ENCODE data around the gene CNR1.

The CNR1 gene

GRCh38 chr6:88145298-88145963 lies 20.7 kb downstream of the CNR1 start:
- Histone ChIP-seq H3K4me3 (ENCODE audit: low read depth in 1 of 5, low read length in 5 of 5) (no peak overlapping the region), H3K4me1 (ENCODE audit: control insufficient read depth in 5 of 5, insufficient read depth in 5 of 5, low read length in 5 of 5) (no peaks in the 10 kb centered on the region), H3K9me3 (ENCODE audit: control insufficient read depth in 5 of 5, low read length in 5 of 5) (no peaks in the 10 kb centered on the region), H3K27me3 (ENCODE audit: control insufficient read depth in 5 of 5, insufficient read depth in 4 of 5, low read length in 5 of 5) (no peaks in the 10 kb centered on the region), H3K36me3 (ENCODE audit: control insufficient read depth in 5 of 5, insufficient read depth in 5 of 5, low read length in 5 of 5) (peaks cover 0 to 2% (median 0%) of the 10 kb centered on the region in 5 donors), H3K9ac (ENCODE audit: low read length in 5 of 5) (no peak overlapping the region), H3K27ac (ENCODE audit: low read depth, low read length) (no peak overlapping the region)

GRCh38 chr6:88144637-88145297 lies 21.4 kb downstream of the CNR1 start:
- Histone ChIP-seq H3K9me3 (ENCODE audit: control insufficient read depth in 5 of 5, low read length in 5 of 5) (no peaks in the 10 kb centered on the region), H3K27ac (ENCODE audit: low read depth, low read length) (no peak overlapping the region), H3K4me3 (ENCODE audit: low read depth in 1 of 5, low read length in 5 of 5) (no peak overlapping the region), H3K27me3 (ENCODE audit: control insufficient read depth in 5 of 5, insufficient read depth in 4 of 5, low read length in 5 of 5) (no peaks in the 10 kb centered on the region), H3K4me1 (ENCODE audit: control insufficient read depth in 5 of 5, insufficient read depth in 5 of 5, low read length in 5 of 5) (no peaks in the 10 kb centered on the region), H3K36me3 (ENCODE audit: control insufficient read depth in 5 of 5, insufficient read depth in 5 of 5, low read length in 5 of 5) (peaks cover 0 to 2% (median 0%) of the 10 kb centered on the region in 5 donors), H3K9ac (ENCODE audit: low read length in 5 of 5) (no peak overlapping the region)

GRCh38 chr6:88143421-88144157 lies 22.6 kb downstream of the CNR1 start:
- Histone ChIP-seq H3K9me3 (ENCODE audit: control insufficient read depth in 5 of 5, low read length in 5 of 5) (no peaks in the 10 kb centered on the region), H3K9ac (ENCODE audit: low read length in 5 of 5) (no peak overlapping the region), H3K27ac (ENCODE audit: low read depth, low read length) (no peak overlapping the region), H3K36me3 (ENCODE audit: control insufficient read depth in 5 of 5, insufficient read depth in 5 of 5, low read length in 5 of 5) (peaks cover 0 to 2% (median 0%) of the 10 kb centered on the region in 5 donors), H3K4me1 (ENCODE audit: control insufficient read depth in 5 of 5, insufficient read depth in 5 of 5, low read length in 5 of 5) (no peaks in the 10 kb centered on the region), H3K27me3 (ENCODE audit: control insufficient read depth in 5 of 5, insufficient read depth in 4 of 5, low read length in 5 of 5) (no peaks in the 10 kb centered on the region), H3K4me3 (ENCODE audit: low read depth in 1 of 5, low read length in 5 of 5) (no peak overlapping the region)

- Histone ChIP-seq H3K36me3 (ENCODE audit: control insufficient read depth in 5 of 5, insufficient read depth in 5 of 5, low read length in 5 of 5) (peaks cover 0 to 2% (median 0%) of the 10 kb centered on the region in 5 donors), H3K9ac (ENCODE audit: low read length in 5 of 5) (no peak overlapping the region), H3K27ac (ENCODE audit: low read depth, low read length) (no peak overlapping the region), H3K4me3 (ENCODE audit: low read depth in 1 of 5, low read length in 5 of 5) (no peak overlapping the region), H3K27me3 (ENCODE audit: control insufficient read depth in 5 of 5, insufficient read depth in 4 of 5, low read length in 5 of 5) (no peaks in the 10 kb centered on the region), H3K4me1 (ENCODE audit: control insufficient read depth in 5 of 5, insufficient read depth in 5 of 5, low read length in 5 of 5) (no peaks in the 10 kb centered on the region), H3K9me3 (ENCODE audit: control insufficient read depth in 5 of 5, low read length in 5 of 5) (no peaks in the 10 kb centered on the region)
Measured at GRCh38 chr6:88142297-88142668, 23.9 kb downstream of the CNR1 start.

- Histone ChIP-seq H3K9me3 (ENCODE audit: control insufficient read depth in 5 of 5, low read length in 5 of 5) (no peaks in the 10 kb centered on the region), H3K9ac (ENCODE audit: low read length in 5 of 5) (no peak overlapping the region), H3K36me3 (ENCODE audit: control insufficient read depth in 5 of 5, insufficient read depth in 5 of 5, low read length in 5 of 5) (peaks cover 0 to 2% (median 0%) of the 10 kb centered on the region in 5 donors), H3K4me1 (ENCODE audit: control insufficient read depth in 5 of 5, insufficient read depth in 5 of 5, low read length in 5 of 5) (no peaks in the 10 kb centered on the region), H3K27ac (ENCODE audit: low read depth, low read length) (no peak overlapping the region), H3K27me3 (ENCODE audit: control insufficient read depth in 5 of 5, insufficient read depth in 4 of 5, low read length in 5 of 5) (no peaks in the 10 kb centered on the region), H3K4me3 (ENCODE audit: low read depth in 1 of 5, low read length in 5 of 5) (no peak overlapping the region)
Measured at GRCh38 chr6:88141561-88142296, 24.4 kb downstream of the CNR1 start.

GRCh38 chr6:88137915-88138314 lies 28.2 kb downstream of the CNR1 start:
- H3K9me3 ChIP-seq (ENCODE audit: control insufficient read depth in 5 of 5, low read length in 5 of 5): no peaks in the 10 kb centered on the region
- no peaks in the 10 kb centered on the region for H3K4me1 ChIP-seq (ENCODE audit: control insufficient read depth in 5 of 5, insufficient read depth in 5 of 5, low read length in 5 of 5)
- H3K27ac ChIP-seq (ENCODE audit: low read depth, low read length): no peak overlapping the region
- no peak overlapping the region for H3K4me3 ChIP-seq (ENCODE audit: low read depth in 1 of 5, low read length in 5 of 5)
- H3K9ac ChIP-seq (ENCODE audit: low read length in 5 of 5): no peak overlapping the region
- no peaks in the 10 kb centered on the region for H3K27me3 ChIP-seq (ENCODE audit: control insufficient read depth in 5 of 5, insufficient read depth in 4 of 5, low read length in 5 of 5)
- peaks cover 0 to 2% (median 0%) of the 10 kb centered on the region in 5 donors for H3K36me3 ChIP-seq (ENCODE audit: control insufficient read depth in 5 of 5, insufficient read depth in 5 of 5, low read length in 5 of 5)

- Histone ChIP-seq H3K4me1 (ENCODE audit: control insufficient read depth in 5 of 5, insufficient read depth in 5 of 5, low read length in 5 of 5) (no peaks in the 10 kb centered on the region), H3K4me3 (ENCODE audit: low read depth in 1 of 5, low read length in 5 of 5) (no peak overlapping the region), H3K36me3 (ENCODE audit: control insufficient read depth in 5 of 5, insufficient read depth in 5 of 5, low read length in 5 of 5) (no peaks in the 10 kb centered on the region), H3K9me3 (ENCODE audit: control insufficient read depth in 5 of 5, low read length in 5 of 5) (no peaks in the 10 kb centered on the region), H3K27ac (ENCODE audit: low read depth, low read length) (no peak overlapping the region), H3K27me3 (ENCODE audit: control insufficient read depth in 5 of 5, insufficient read depth in 4 of 5, low read length in 5 of 5) (no peaks in the 10 kb centered on the region), H3K9ac (ENCODE audit: low read length in 5 of 5) (no peak overlapping the region)
Measured at GRCh38 chr6:88135578-88136114, 30.5 kb downstream of the CNR1 start.

GRCh38 chr6:88134575-88134974 lies 31.6 kb downstream of the CNR1 start:
- H3K4me1 ChIP-seq (ENCODE audit: control insufficient read depth in 5 of 5, insufficient read depth in 5 of 5, low read length in 5 of 5): no peaks in the 10 kb centered on the region
- no peak overlapping the region for H3K27ac ChIP-seq (ENCODE audit: low read depth, low read length)
- no peaks in the 10 kb centered on the region for H3K36me3 ChIP-seq (ENCODE audit: control insufficient read depth in 5 of 5, insufficient read depth in 5 of 5, low read length in 5 of 5)

GRCh38 chr6:88133718-88134117 lies 32.4 kb downstream of the CNR1 start:
- no peak overlapping the region for H3K9ac ChIP-seq (ENCODE audit: low read length in 5 of 5)
- H3K27me3 ChIP-seq (ENCODE audit: control insufficient read depth in 5 of 5, insufficient read depth in 4 of 5, low read length in 5 of 5): no peaks in the 10 kb centered on the region
- no peak overlapping the region for H3K27ac ChIP-seq (ENCODE audit: low read depth, low read length)
- no peak overlapping the region for H3K4me3 ChIP-seq (ENCODE audit: low read depth in 1 of 5, low read length in 5 of 5)
- no peaks in the 10 kb centered on the region for H3K9me3 ChIP-seq (ENCODE audit: control insufficient read depth in 5 of 5, low read length in 5 of 5)
- H3K4me1 ChIP-seq (ENCODE audit: control insufficient read depth in 5 of 5, insufficient read depth in 5 of 5, low read length in 5 of 5): no peaks in the 10 kb centered on the region
- H3K36me3 ChIP-seq (ENCODE audit: control insufficient read depth in 5 of 5, insufficient read depth in 5 of 5, low read length in 5 of 5): no peaks in the 10 kb centered on the region

More at GRCh38 chr6:88134575-88134974, 31.6 kb downstream of the CNR1 start:
- Histone ChIP-seq H3K4me3 (ENCODE audit: low read depth in 1 of 5, low read length in 5 of 5) (no peak overlapping the region), H3K9me3 (ENCODE audit: control insufficient read depth in 5 of 5, low read length in 5 of 5) (no peaks in the 10 kb centered on the region), H3K9ac (ENCODE audit: low read length in 5 of 5) (no peak overlapping the region), H3K27me3 (ENCODE audit: control insufficient read depth in 5 of 5, insufficient read depth in 4 of 5, low read length in 5 of 5) (no peaks in the 10 kb centered on the region)

Data from subcutaneous abdominal adipose tissue (tissue), 5 donors.